Measurements from ENCODE around the gene SULT6B1. TPM values are rescaled to one million over a fixed set of nuclear protein-coding genes. Genes with fewer than 3 reads are reported as not detected.
"Not testable (repeated sequence)": the region's sequence is repeated elsewhere in the genome, so short reads cannot be mapped to it uniquely, and the experiment has no call there.

Gene SULT6B1
- total RNA-seq, 2 experiments from 2014 or later, result not detected

GRCh38 chr2:37206760-37207159, 18.3 kb upstream of the SULT6B1 start:
- DNase-seq, POLR2A ChIA-PET: not testable (repeated sequence)
- peaks cover 31% of the 10 kb centered on the region for H3K9me3 Mint-ChIP-seq

GRCh38 chr2:37205689-37206341, 17.3 kb upstream of the SULT6B1 start:
- peaks cover 22% of the 10 kb centered on the region for H3K4me1 Mint-ChIP-seq
- H3K27ac Mint-ChIP-seq, result no peak overlapping the region
- peaks cover 31% of the 10 kb centered on the region for H3K9me3 Mint-ChIP-seq
- no peak overlapping the region for H3K4me3 Mint-ChIP-seq
- H3K27me3 Mint-ChIP-seq, result no peaks in the 10 kb centered on the region
- POLR2A ChIA-PET, result no interaction called here
- ATAC-seq (ENCODE audit: low read depth), result no peak
- H3K36me3 Mint-ChIP-seq, result peaks cover 83% of the 10 kb centered on the region
- no peak for DNase-seq

More at GRCh38 chr2:37206760-37207159, 18.3 kb upstream of the SULT6B1 start:
- Mint-ChIP-seq H3K36me3 (peaks cover 89% of the 10 kb centered on the region), H3K4me1 (peaks cover 15% of the 10 kb centered on the region)
- not testable (repeated sequence) for H3K4me3 Mint-ChIP-seq; H3K27ac Mint-ChIP-seq; ATAC-seq (ENCODE audit: low read depth); H3K27me3 Mint-ChIP-seq

GRCh38 chr2:37205071-37205661, 16.7 kb upstream of the SULT6B1 start:
- ATAC-seq (ENCODE audit: low read depth); H3K27me3 Mint-ChIP-seq; H3K4me3 Mint-ChIP-seq; DNase-seq; POLR2A ChIA-PET; H3K27ac Mint-ChIP-seq: not testable (repeated sequence)
- H3K4me1 Mint-ChIP-seq, result peaks cover 26% of the 10 kb centered on the region
- H3K9me3 Mint-ChIP-seq, result peaks cover 31% of the 10 kb centered on the region
- H3K36me3 Mint-ChIP-seq, result peaks cover 81% of the 10 kb centered on the region

- H3K27me3 Mint-ChIP-seq, result no peaks in the 10 kb centered on the region
- H3K4me3 Mint-ChIP-seq, result no peak overlapping the region
- ATAC-seq (ENCODE audit: low read depth) (no peak), DNase-seq (no peak)
- peaks cover 66% of the 10 kb centered on the region for H3K36me3 Mint-ChIP-seq
- H3K27ac Mint-ChIP-seq, result no peak overlapping the region
- POLR2A ChIA-PET, result no interaction called here
- H3K4me1 Mint-ChIP-seq, result peaks cover 28% of the 10 kb centered on the region
- H3K9me3 Mint-ChIP-seq, result peaks cover 22% of the 10 kb centered on the region
Observed at GRCh38 chr2:37203708-37204107, 15.2 kb upstream of the SULT6B1 start.

GRCh38 chr2:37201766-37202165, 13.3 kb upstream of the SULT6B1 start:
- no peak for DNase-seq
- Mint-ChIP-seq H3K9me3 (peaks cover 8% of the 10 kb centered on the region), H3K4me1 (peaks cover 26% of the 10 kb centered on the region), H3K4me3 (peak overlapping the region; percentile 39), H3K27ac (peak overlapping the region; percentile 35), H3K36me3 (peaks cover 47% of the 10 kb centered on the region), H3K27me3 (no peaks in the 10 kb centered on the region)
- POLR2A ChIA-PET, result interaction anchor here (0.8 to 1.3 kb wide), 2 partner anchors 45 to 49 kb away, joined by 4 to 7 read pairs; partner anchors contain the start of gene EIF2AK2
- peak; percentile 80 for ATAC-seq (ENCODE audit: low read depth)

GRCh38 chr2:37201208-37201607, 12.7 kb upstream of the SULT6B1 start:
- ATAC-seq (ENCODE audit: low read depth) (no peak), DNase-seq (no peak)
- Mint-ChIP-seq H3K27me3 (no peaks in the 10 kb centered on the region), H3K27ac (no peak overlapping the region), H3K4me1 (peaks cover 26% of the 10 kb centered on the region), H3K9me3 (peaks cover 6% of the 10 kb centered on the region), H3K4me3 (no peak overlapping the region), H3K36me3 (peaks cover 44% of the 10 kb centered on the region)
- POLR2A ChIA-PET, result interaction anchor here (1.1 to 1.3 kb wide), 3 partner anchors 43 to 45 kb away, joined by 4 to 7 read pairs (median 4); partner anchors contain the start of gene EIF2AK2

- Mint-ChIP-seq H3K27ac (no peak overlapping the region), H3K36me3 (peaks cover 18% of the 10 kb centered on the region), H3K4me1 (peaks cover 28% of the 10 kb centered on the region), H3K27me3 (no peaks in the 10 kb centered on the region), H3K4me3 (no peak overlapping the region), H3K9me3 (peaks cover 1% of the 10 kb centered on the region)
- no peak for DNase-seq
- no peak for ATAC-seq (ENCODE audit: low read depth)
- POLR2A ChIA-PET, result interaction anchor here (0.7 kb wide), 1 partner anchor 141 kb away, joined by 3 read pairs; no protein-coding TSS in a partner anchor
Observed at GRCh38 chr2:37198681-37199065, 10.2 kb upstream of the SULT6B1 start.

- no peaks in the 10 kb centered on the region for H3K9me3 Mint-ChIP-seq
- H3K27ac Mint-ChIP-seq, result peak within 1 kb of the TSS; percentile 99
- H3K27me3 Mint-ChIP-seq, result no peaks in the 10 kb centered on the region
- peaks cover 21% of the 10 kb centered on the region for H3K4me1 Mint-ChIP-seq
- H3K36me3 Mint-ChIP-seq, result peaks cover 5% of the 10 kb centered on the region
- ATAC-seq (ENCODE audit: low read depth), result peak; percentile 86
- H3K4me3 Mint-ChIP-seq, result peak within 1 kb of the TSS; percentile 100
- DNase-seq, result peak; percentile 92
- POLR2A ChIA-PET, result interaction anchor here (0.7 to 1.9 kb wide), 4 partner anchors 35 to 230 kb away, joined by 3 to 20 read pairs (median 6); partner anchors contain the start of genes CEBPZ, EIF2AK2, NDUFAF7 and STRN
Observed at GRCh38 chr2:37196320-37197195, 8.1 kb upstream of the SULT6B1 start, which contains the start of gene CEBPZOS. TSS of gene CEBPZOS (plus strand) at chr2:37196496. CDS start at chr2:37199705, 3,209 bp downstream.

- H3K36me3 Mint-ChIP-seq; POLR2A ChIA-PET; H3K27me3 Mint-ChIP-seq; H3K9me3 Mint-ChIP-seq; ATAC-seq (ENCODE audit: low read depth); DNase-seq: not testable (repeated sequence)
- Mint-ChIP-seq H3K4me3 (peak overlapping the region; percentile 100), H3K27ac (peak overlapping the region; percentile 99), H3K4me1 (peaks cover 16% of the 10 kb centered on the region)
Observed at GRCh38 chr2:37195862-37196319, 7.4 kb upstream of the SULT6B1 start.

GRCh38 chr2:37192551-37192950, 4.1 kb upstream of the SULT6B1 start:
- Mint-ChIP-seq H3K4me3 (no peak overlapping the region), H3K27me3 (peaks cover 6% of the 10 kb centered on the region), H3K36me3 (peaks cover 2% of the 10 kb centered on the region), H3K4me1 (peaks cover 14% of the 10 kb centered on the region), H3K9me3 (no peaks in the 10 kb centered on the region), H3K27ac (no peak overlapping the region)
- DNase-seq, result no peak
- ATAC-seq (ENCODE audit: low read depth), result no peak
- POLR2A ChIA-PET, result interaction anchor here (0.7 kb wide), 1 partner anchor 61 kb away, joined by 4 read pairs; no protein-coding TSS in a partner anchor

GRCh38 chr2:37191747-37192146, 3.3 kb upstream of the SULT6B1 start:
- peaks cover 8% of the 10 kb centered on the region for H3K4me1 Mint-ChIP-seq
- H3K27ac Mint-ChIP-seq, result no peak overlapping the region
- no peaks in the 10 kb centered on the region for H3K9me3 Mint-ChIP-seq
- peaks cover 2% of the 10 kb centered on the region for H3K36me3 Mint-ChIP-seq
- ATAC-seq (ENCODE audit: low read depth), result no peak
- H3K27me3 Mint-ChIP-seq, result peaks cover 12% of the 10 kb centered on the region
- no peak for DNase-seq
- H3K4me3 Mint-ChIP-seq, result no peak overlapping the region
- POLR2A ChIA-PET, result interaction anchor here (0.6 kb wide), 1 partner anchor 166 kb away, joined by 3 read pairs; no protein-coding TSS in a partner anchor

- H3K27ac Mint-ChIP-seq, result no peak overlapping the region
- POLR2A ChIA-PET, result no interaction called here
- no peaks in the 10 kb centered on the region for H3K9me3 Mint-ChIP-seq
- DNase-seq (no peak), ATAC-seq (ENCODE audit: low read depth) (no peak)
- H3K4me3 Mint-ChIP-seq, result no peak overlapping the region
- peaks cover 6% of the 10 kb centered on the region for H3K4me1 Mint-ChIP-seq
- H3K27me3 Mint-ChIP-seq, result peaks cover 17% of the 10 kb centered on the region
- H3K36me3 Mint-ChIP-seq, result peaks cover under 1% of the 10 kb centered on the region
Observed at GRCh38 chr2:37191253-37191652, 2.8 kb upstream of the SULT6B1 start.

- ATAC-seq (ENCODE audit: low read depth), result no peak
- no peak overlapping the region for H3K4me3 Mint-ChIP-seq
- H3K9me3 Mint-ChIP-seq, result no peaks in the 10 kb centered on the region
- no peak for DNase-seq
- peaks cover 26% of the 10 kb centered on the region for H3K27me3 Mint-ChIP-seq
- no peak overlapping the region for H3K27ac Mint-ChIP-seq
- POLR2A ChIA-PET, result no interaction called here
- peaks cover 4% of the 10 kb centered on the region for H3K4me1 Mint-ChIP-seq
- H3K36me3 Mint-ChIP-seq, result no peaks in the 10 kb centered on the region
Observed at GRCh38 chr2:37190290-37190689, 1.8 kb upstream of the SULT6B1 start.
